ENCODE data around the gene PCBD2.
A peak's percentile ranks its signal among the peaks of the same experiment; 100 is the strongest.
"Not testable (repeated sequence)": the region's sequence is repeated elsewhere in the genome, so short reads cannot be mapped to it uniquely, and the experiment has no call there.

The PCBD2 gene

DNA sequence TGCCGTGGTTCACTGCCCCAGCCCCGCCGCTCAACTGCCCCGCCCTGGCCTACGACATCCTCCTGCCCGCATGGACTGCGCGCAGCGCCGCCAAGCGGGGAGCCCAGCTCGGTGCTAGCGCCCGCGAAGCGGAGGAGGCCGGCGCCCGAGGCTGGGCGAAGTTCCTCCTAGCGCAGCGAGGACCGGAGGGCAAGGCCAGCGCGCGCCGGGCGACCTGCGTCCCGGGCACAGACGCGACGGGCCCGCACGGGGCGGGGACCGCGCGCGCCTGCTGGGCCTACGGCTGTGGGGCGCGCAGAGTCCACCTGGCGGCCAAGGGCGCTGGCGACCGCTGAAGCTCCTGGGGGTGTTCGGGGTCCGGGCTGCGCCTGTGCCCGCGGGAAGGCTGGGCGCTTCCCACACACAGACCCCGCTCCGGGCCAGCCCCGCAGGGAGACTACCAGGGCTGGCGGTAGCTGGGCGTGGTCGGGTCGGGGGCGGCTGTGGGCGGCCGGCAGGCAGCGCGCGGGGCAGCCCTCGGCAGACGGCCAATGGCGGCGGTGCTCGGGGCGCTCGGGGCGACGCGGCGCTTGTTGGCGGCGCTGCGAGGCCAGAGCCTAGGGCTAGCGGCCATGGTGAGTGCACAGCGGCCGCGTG is at the start of gene PCBD2:
TSS of gene PCBD2 (plus strand) at position 522 of the 636 bp plus-strand sequence. CDS start at position 531, 9 bp downstream.
- intact Hi-C loops (cut with DNase I), result loop anchor here (1.0 to 10.0 kb wide), 5 partner anchors 30 to 290 kb away; partner anchors contain the start of genes CAMLG, DDX46 and TXNDC15
- DNase-seq, result peak; percentile 77 to 98 (median 87)

DNA sequence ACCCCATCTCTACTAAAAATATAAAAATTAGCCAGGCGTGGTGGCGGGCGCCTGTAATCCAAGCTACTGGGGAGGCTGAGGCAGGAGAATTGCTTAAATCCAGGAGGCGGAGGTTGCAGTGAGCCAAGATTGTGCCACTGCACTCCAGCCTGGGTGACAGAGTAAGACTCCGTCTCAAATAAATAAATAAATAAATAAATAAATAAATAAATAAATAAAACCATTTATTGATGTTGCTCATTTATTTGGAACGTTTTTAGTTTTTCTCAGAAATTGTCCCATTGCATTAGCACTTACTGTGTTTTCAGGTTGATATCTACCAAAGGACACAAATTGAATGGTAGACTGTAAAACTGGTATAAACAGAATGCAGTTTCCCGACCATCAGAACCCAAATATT is 48.5 kb upstream of the PCBD2 start:
- DNase-seq, result not testable (repeated sequence)

DNA sequence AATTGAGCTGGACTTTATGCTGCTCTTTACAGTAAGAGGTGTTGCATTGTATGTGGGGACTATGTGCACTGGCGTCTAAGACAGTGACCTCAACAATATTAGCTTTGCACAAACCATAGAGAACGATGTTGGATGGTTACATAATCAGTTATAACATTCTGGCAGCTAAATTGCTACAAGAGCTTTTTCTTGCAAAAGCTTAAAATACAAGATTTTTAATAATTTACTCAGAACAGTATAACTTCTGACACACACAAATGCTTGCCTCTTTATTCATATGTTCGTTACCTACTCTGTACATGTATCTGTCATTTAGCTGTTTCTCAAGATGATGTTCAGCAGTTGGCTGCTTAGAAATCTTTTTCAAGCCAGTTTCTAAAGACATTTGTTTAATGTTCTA is 47.5 kb upstream of the PCBD2 start:
- no peak for DNase-seq
- intact Hi-C loops (cut with DNase I), result no loop called here

More for the DNA sequence above, 48.5 kb upstream of the PCBD2 start:
- intact Hi-C loops (cut with DNase I), result not testable (repeated sequence)

DNA sequence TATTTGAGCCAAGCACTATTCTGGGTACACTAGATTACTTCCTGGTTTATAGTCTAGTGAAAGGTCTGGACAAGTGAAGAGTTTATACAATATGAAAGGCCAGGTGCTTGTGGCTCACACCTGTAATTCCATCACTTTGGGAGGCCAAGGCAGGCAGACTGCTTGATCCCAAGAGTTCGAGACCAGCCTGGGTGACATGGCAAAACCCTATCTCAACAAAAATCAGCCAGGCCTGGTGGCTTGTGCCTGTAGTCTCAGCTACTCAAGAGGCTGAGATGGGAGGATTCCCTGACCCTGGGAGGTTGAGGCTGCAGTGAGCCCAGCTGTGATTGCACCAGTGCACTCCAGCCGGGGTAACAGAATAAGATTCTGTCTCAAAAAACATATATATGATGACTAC is 40.2 kb upstream of the PCBD2 start:
- intact Hi-C loops (cut with DNase I), result no loop called here
- no peak for DNase-seq

DNA sequence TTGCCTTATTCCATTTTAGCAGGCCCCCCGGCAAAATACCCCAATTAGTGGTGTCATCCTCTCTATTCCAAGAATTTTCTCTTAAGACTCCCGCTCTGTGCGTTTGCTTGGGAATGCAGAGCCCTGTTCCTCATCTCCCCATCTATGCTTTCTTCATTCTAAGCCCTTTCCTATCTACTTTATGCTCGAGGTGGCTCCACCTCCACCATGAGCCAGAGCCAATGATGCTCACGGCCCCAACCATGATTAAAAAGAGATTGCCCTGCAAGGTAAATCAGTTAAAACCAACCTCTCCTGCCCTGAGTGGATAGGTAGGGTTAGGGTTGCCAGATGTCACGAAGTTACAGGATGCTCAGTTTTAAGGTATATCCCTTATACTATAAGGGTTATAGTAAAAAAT is 31.4 kb upstream of the PCBD2 start:
- DNase-seq, result no peak
- intact Hi-C loops (cut with DNase I), result loop anchor here (10.0 kb wide), 1 partner anchor 139 kb away; the partner anchor contains the start of gene CAMLG

DNA sequence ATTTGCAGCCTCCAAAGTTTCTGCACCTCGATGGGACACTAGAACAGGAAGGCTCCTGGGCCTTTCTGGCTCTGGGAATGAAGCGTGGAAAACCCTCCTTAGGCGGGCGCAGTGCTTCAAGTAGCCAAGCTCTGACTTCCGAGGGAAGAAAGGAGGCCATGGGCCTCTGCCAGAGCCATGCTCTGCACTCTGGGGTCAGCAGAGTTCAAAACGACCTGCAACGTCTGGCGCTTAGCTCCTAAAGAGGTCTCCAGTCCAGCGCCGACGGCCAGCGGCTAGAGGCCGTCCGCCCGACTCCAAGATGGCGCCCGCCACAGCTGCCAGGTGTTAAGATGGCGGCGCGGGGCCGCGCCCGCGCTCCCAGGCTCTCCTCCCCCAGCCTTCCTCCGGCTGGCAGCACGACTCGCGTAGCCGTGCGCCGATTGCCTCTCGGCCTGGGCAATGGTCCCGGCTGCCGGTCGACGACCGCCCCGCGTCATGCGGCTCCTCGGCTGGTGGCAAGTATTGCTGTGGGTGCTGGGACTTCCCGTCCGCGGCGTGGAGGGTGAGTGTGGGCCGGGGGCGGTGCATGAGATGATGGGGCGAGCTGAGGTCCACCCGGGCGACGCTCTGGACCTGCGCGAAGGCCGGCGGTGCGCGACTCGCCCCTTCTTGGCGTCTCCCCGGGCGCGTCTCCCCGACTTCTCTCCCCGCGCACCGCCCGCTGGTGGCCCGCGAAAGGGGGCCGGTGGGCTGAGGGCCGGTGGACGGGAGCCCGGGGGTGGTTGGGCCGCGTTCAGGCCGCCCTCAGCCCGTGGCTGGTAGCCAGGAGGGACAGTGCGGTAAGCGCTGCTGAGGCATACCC is 30.7 kb upstream of the PCBD2 start, which contains the start of gene TXNDC15:
TSS of gene TXNDC15 (plus strand) at position 385 of the 844 bp plus-strand sequence. CDS start at position 442, 57 bp downstream.
- DNase-seq, result peak; percentile 78 to 98 (median 82)
- intact Hi-C loops (cut with DNase I), result loop anchor here (1.0 to 10.0 kb wide), 3 partner anchors 28 to 139 kb away; partner anchors contain the start of genes CAMLG and PCBD2

DNA sequence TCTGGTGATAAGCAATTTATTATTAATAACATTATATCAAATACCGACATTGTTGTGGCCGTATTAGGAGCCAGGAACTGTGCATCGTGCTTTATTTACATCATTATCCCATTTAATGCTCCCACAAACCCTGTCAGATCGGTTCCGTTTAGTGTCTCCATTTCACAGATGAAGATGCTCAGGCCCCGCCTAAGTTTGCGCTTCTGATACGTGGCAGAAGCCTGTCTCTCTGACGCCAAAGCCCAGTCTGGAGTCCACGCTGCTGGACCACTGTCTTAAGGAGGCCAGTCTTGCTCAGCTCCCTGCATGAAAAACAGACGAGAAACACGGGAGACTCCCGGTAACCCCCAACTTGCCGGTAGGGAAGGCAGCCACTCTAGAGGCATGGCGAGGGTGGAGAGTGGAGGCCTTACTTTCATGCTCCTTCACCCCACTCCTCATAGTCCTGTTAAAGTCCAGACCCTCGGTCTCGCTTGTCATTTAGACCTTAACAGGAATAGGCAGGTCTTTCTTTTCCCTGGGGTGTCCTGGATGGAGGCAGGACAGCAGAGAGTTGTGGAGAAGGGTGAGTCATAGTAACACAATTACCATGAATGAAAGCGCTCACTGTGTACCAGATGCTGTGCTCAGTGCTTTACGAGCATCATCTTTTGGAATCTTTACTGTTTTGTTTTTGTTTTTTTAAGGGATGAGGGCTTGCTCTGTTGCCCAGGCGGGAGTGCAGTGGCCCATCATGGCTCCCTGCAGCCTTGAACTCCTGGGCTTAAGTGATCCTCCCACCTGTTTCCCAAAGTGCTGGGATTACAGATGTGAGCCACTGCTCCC is 29.9 kb upstream of the PCBD2 start:
- intact Hi-C loops (cut with DNase I), result loop anchor here (1.0 to 10.0 kb wide), 3 partner anchors 29 to 140 kb away; partner anchors contain the start of genes CAMLG and PCBD2
- DNase-seq, result peak; percentile 48 to 96 (median 67)

DNA sequence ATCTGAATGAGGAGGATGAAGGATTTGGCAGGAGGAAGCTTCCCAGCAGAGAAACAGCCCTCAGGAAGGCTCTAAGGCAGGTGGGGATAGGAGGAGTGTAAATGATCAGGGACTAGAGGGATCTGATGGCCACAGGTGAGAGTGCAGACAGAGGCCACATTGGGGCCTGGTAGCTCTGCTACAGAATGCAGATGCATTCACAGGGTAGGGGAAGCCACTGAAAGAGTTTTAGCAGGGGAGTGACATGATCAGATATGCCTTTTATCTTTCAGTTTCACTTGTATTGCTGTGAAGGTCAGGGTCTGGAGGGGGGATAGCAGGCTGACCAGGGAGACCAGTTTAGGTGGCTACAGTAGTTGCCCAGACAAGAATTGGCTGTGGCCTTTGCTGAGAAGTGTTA is 27.8 kb upstream of the PCBD2 start:
- intact Hi-C loops (cut with DNase I), result loop anchor here (10.0 kb wide), 1 partner anchor 142 kb away; the partner anchor contains the start of gene CAMLG
- DNase-seq, result no peak

DNA sequence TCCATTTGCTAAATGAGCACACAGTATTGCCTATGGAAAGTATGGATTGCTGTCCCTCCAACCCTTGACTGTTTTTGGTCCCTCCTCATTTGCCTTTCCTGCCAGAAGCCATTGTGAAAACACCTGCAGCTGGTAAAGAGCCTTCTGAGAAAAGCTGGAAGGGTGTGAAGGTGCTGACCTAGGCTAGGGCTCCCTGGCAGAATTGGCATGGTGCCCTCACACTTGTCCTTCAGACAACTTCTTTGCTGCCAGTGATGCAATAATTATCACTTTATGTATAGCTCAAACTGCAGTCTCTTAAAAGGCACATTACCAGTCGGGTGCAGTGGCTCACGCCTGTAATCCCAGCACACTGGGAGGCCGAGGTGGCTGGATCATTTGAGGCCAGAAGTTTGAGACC is 26.5 kb upstream of the PCBD2 start:
- intact Hi-C loops (cut with DNase I), result loop anchor here (10.0 kb wide), 1 partner anchor 144 kb away; the partner anchor contains the start of gene CAMLG
- DNase-seq, result no peak

DNA sequence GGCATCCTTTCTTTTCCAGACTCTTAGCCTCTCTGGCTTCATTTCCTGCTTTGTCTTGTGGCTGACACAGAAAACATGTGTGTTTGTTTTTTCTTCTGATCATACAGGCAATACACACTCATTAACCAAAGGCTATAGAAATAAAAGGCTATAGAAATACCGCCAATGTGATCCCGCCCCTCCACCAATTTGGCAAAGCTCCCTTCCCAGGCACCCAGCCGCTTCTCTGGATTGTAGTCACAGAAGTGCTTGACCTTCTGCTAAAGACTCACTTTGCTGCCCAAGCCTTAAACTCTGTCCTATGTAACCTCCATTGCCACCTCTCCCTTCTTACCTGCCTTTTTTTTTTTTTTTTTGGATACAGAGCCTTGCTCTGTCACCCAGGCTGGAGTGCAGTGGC is 25.5 kb upstream of the PCBD2 start:
- intact Hi-C loops (cut with DNase I), result loop anchor here (10.0 kb wide), 1 partner anchor 145 kb away; the partner anchor contains the start of gene CAMLG
- DNase-seq, result no peak

DNA sequence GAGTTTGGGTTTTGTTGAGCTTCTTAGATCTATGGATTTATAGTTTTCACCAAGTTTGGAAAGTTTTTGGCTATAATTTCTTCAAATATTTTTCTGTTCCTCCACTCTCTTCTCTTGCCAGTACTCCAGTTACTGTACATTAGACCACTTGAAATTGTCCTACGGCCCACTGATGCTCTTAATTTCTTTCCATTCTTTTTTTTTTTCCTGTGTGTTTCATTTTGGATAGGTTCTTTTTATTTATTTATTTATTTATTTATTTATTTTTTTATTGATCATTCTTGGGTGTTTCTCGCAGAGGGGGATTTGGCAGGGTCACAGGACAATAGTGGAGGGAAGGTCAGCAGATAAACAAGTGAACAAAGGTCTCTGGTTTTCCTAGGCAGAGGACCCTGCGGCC is 24.0 kb upstream of the PCBD2 start:
- DNase-seq; intact Hi-C loops (cut with DNase I): not testable (repeated sequence)

DNA sequence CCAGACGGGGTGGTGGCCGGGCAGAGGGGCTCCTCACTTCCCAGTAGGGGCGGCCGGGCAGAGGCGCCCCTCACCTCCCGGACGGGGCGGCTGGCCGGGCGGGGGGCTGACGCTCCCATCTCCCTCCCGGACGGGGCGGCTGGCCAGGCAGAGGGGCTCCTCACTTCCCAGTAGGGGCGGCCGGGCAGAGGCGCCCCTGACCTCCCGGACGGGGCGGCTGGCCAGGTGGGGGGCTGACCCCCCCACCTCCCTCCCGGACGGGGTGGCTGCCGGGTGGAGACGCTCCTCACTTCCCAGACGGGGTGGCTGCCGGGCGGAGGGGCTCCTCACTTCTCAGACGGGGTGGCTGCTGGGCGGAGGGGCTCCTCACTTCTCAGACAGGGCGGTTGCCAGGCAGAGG is 23.2 kb upstream of the PCBD2 start:
- intact Hi-C loops (cut with DNase I); DNase-seq: not testable (repeated sequence)

DNA sequence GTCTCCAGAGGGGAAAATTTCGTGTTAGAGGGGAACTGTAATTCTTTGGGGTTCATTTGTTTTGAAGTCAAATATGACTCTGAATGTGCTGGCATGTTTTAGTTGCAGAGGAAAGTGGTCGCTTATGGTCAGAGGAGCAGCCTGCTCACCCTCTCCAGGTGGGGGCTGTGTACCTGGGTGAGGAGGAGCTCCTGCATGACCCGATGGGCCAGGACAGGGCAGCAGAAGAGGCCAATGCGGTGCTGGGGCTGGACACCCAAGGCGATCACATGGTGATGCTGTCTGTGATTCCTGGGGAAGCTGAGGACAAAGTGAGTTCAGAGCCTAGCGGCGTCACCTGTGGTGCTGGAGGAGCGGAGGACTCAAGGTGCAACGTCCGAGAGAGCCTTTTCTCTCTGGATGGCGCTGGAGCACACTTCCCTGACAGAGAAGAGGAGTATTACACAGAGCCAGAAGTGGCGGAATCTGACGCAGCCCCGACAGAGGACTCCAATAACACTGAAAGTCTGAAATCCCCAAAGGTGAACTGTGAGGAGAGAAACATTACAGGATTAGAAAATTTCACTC is 17.3 kb upstream of the PCBD2 start:
- intact Hi-C loops (cut with DNase I), result no loop called here
- DNase-seq, result no peak

DNA sequence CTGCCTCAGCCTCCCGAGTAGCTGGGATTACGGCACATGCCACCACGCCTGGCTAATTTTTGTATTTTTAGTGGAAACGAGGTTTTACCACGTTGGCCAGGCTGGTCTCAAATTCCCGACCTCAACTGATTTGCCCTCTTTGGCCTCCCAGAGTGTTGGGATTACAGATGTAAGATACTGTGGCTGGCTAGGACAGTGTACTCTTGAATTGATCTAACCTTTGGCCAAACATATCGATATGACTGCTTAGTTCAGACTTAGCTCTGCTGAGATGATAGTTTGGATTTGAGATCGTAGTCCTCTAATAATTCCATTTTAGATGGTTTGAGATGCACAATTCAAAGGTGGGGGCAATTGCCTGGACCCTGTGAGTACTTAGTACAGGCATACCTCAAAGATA is 15.6 kb upstream of the PCBD2 start:
- no peak for DNase-seq
- intact Hi-C loops (cut with DNase I), result no loop called here

DNA sequence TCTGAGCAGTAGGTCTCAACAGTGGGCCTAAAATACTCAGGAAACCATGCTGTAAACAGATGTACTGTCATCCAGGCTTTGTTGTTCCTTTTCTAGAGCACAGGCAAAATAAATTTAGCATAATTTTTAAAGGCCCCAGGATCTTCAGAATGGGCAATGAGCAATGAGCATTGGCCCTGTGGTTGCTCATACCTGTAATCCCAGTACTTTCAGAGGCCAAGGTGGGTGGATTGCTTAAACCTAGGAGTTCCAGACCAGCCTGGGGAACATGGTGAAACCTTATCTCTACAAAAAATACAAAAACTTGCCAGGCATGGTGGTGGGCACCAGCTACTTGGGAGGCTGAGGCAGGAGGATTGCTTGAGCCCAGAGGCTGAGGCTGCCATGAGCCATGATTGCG is 13.5 kb upstream of the PCBD2 start:
- no peak for DNase-seq
- intact Hi-C loops (cut with DNase I), result no loop called here

DNA sequence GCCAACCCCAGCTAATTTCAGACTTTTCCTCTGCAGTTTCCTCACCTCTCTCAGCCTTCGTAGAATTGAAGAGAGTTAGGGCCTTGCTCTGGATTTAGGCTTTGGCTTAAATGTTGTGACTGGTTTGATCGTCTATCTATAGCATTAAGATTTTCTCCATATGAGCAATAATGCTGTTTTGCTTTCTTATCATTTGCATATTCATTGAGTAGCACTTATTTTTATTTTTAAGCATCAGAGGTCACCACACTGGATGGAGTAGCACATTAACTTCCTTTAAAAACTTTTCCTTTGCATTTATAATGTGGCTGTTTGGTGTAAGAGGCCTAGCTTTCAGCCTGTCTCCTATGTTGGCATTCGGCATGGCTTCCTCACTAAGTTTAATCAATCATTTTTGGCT is 12.6 kb upstream of the PCBD2 start:
- intact Hi-C loops (cut with DNase I), result no loop called here
- DNase-seq, result no peak

DNA sequence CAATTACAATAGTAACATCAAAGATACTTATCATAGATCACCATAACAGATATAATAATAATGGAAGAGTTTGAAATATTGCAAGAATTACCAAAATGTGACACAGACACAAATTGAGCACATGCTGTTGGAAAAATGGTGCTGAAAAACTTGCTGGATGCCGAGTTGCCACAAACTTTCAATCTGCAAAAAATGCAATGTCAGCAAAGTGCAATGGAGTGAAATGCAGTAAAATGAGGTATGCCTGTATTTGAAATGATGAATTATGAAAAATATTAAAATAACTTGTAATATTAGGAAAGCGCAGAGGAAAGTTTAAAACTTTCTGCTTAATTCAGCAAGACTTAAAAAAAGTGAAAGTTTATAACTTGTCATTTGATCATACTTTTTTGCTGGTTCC is 12.0 kb upstream of the PCBD2 start:
- DNase-seq, result no peak
- intact Hi-C loops (cut with DNase I), result no loop called here

DNA sequence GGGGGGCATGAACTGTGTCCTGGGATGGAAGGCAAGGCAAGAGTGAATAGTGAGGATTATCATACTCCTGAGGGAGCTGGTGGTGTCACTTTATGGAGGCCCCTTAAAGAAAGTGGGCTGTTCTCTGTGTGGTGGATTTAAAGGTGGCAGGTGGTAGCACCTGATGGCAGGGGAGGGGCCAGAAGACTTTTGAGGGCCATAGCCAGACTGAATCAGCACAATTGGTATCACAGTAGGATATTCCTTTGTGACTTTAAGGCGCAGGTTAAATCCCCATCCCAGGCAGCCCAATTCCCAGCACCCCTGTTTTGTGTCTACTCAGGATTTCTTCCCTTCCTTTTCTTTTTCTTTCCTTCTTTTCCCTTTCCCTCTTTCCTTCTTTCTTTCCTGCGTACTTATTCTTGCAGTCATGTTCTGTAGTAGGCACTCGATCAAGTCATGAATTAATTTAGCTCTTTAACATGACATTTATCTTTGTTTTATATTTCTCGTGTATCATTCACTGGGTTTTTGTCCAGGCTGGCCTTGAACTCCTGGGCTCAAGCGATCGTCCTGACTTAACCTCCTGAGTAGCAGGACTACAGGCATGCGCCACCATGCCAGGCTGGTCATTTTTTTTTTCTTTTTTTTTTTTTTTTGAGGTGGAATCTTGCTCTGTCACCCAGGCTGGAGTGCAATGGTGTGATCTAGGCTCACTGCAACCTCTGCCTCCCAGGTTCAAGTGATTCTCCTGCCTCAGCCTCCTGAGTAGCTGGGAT is 11.0 kb upstream of the PCBD2 start:
- no peak for DNase-seq
- intact Hi-C loops (cut with DNase I), result no loop called here

Measured in posterior cingulate gyrus (tissue), 11 donors.